Skeletal muscle cell (primary cell): Measurements from ENCODE around the gene UNC5A.
A peak's percentile ranks its signal among the peaks of the same experiment; 100 is the strongest.

Experiments used
- DNase-seq: peaks from one replicate; pipeline ENCODE4 v3.0.0-alpha.2; 2010; ENCODE audit warnings: low read depth
- H3K4me3 ChIP-seq: 2 replicates; pipeline ENCODE4 v1.5.1; 2011; ENCODE audit warnings: low read depth, mild to moderate bottlenecking, control low read depth, low read length, moderate library complexity

Gene UNC5A

DNA sequence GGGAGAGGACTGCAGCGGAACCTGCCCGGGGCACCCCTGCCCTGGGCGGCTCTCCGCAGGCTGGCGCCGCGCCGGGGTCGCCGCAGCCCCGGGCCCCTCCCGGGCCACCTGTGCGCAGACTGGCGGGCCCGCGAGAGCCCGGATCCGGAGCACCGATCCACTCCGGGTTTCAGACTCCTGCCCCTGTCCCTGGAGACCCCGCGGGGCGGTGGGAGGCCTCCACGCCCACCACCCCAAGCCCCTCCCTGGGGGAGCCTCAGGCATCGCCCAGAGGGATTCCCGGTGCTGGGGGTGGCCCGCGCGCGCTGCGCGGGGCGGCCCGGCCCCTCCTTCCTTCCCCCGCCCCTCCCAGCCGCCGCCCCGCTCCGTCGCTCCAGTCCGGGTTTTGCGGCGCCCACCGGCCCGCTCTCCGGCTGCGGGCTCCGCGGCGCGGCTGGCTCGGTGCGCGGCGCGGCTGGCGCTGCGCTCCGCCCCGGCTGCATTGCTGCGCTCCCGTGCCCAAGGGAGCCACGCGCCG is at the start of gene UNC5A:
UNC5A (plus strand) TSS at position 479 of the 517 bp plus-strand sequence. CDS start 192 bp downstream, outside the sequence.
- DNase-seq, result peak; percentile 5
- peak within 1 kb of the TSS; percentile 43 for H3K4me3 ChIP-seq

DNA sequence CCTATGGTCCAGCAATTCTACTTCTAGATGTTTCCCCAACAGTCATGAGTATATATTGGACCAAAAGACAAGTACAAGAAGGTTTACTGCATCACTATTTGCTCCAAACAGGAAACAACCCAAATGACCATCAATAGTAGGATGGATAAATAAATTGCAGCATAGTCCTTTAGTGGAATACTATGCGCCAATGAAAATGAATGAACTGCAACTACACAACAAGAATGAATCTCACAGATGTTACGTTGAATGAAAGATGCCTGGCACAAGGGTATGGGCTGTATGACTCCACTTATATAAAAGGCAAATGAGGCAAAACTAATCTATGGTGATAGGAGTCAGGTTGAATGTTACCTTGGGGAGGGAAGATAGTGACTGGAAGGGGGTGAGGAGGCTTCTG is 48.6 kb upstream of the UNC5A start:
- no peak overlapping the region for H3K4me3 ChIP-seq
- DNase-seq, result no peak

DNA sequence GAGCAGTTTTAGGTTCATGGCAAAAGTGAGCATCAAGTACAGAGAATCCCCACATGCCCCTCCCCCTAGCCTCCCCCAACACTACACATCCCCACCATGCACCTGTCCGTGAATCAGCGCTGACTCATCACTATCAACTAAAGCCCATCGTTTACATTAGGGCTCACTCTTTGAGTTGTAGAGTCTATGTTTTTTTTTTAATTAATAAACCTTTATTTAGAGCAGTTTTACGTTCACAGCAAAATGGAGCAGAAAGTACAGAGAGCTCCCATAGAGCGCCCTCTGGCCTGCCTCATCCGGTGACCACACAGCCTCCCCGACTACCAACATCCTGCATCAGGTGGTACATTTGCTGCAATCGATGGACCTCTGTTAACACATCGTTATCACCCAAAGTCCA is 47.9 kb upstream of the UNC5A start:
- DNase-seq, result no peak
- H3K4me3 ChIP-seq, result no peak overlapping the region

DNA sequence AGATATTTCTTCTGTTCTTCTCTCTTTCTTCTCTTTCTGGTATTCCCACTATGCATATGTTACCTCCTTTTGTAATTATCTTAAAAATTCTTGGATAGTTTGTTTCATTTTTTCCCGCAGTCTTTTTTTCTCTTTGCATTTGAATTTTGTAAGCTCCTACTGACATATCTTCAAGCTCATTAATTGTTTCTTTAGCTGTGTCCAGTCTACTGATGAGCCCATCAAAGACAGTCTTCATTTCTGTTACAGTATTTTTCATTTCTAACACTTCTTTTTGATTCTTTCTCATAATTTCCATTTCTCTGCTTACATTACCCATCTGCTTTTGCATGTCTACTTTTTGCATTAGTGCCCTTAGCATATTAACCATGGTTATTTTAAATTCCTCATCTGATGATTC is 44.7 kb upstream of the UNC5A start:
- H3K4me3 ChIP-seq, result no peak overlapping the region
- DNase-seq, result no peak

DNA sequence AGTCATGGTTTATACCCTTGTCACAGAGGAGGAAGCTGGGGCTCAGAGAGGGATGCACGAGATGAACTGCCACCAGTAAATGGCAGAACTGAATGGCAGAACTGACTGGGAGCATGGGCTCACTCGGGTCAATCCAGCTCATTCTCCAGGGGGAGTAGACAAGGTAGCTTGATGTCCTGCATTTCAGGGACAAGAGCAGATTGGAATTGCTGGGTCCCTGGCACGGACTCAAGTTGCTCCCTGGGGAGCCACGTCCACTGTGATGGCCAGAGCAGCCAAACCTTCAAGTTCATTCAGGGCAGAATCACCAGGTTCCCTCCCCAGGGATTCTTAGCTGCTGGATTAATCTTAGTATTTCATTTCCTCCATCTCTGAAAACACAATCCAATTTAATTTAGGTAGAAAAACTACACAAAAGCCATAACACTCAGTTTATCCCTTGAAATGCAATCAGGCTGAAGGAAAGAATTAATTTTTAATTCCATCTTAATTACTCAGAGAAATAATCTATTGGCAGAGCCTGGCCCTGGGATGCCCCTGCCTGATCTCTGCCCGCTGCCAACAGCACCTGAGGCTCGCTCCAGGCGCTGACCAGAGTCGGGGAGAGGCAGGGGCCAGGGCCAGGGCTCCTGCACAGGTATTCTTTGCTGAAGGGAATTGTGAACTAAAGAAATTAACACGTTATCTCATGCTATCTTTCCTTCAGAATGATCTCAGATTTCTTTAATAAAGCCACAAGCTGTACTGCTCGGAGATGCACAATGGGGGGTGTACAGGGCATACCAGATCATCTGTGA is 42.0 kb upstream of the UNC5A start:
- no peak for DNase-seq
- H3K4me3 ChIP-seq, result no peak overlapping the region

DNA sequence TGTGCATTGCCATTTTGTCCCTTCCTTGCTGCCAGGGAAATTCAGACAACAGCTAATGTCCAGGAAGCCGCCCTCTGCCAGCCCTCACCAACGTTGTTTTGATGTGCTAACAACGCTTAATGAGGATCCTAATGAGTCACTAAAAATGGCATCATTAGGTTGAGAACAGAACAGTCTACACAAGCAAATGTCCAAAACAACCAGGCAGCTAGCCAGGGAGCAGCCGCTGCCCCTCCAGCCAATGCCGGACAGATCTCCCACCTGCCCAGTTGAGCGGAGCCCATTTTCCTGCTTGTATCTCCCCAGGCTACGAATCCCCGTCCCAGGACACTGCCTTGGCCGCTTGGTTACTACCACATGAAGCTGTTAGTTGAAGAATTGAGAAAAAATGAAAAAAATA is 40.4 kb upstream of the UNC5A start:
- no peak for DNase-seq
- H3K4me3 ChIP-seq, result no peak overlapping the region

DNA sequence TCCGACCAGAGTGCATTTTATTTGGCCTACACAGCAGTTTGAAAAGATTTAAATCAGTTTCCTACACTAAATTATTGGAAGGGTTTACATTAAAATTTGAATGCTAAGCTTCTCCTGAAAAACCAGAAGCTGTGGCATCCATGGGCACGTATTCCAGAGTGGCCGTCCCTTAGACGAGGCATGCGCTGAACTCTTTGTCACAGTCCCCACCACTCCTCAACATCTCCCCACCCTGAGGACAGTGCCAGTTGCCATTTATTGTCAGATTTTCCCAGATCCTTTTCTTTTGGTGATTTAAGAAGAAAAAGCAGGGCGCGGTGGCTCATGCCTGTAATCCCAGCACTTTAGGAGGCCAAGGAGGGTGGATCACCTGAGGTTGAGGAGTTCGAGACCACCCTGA is 39.9 kb upstream of the UNC5A start:
- DNase-seq, result no peak
- no peak overlapping the region for H3K4me3 ChIP-seq

DNA sequence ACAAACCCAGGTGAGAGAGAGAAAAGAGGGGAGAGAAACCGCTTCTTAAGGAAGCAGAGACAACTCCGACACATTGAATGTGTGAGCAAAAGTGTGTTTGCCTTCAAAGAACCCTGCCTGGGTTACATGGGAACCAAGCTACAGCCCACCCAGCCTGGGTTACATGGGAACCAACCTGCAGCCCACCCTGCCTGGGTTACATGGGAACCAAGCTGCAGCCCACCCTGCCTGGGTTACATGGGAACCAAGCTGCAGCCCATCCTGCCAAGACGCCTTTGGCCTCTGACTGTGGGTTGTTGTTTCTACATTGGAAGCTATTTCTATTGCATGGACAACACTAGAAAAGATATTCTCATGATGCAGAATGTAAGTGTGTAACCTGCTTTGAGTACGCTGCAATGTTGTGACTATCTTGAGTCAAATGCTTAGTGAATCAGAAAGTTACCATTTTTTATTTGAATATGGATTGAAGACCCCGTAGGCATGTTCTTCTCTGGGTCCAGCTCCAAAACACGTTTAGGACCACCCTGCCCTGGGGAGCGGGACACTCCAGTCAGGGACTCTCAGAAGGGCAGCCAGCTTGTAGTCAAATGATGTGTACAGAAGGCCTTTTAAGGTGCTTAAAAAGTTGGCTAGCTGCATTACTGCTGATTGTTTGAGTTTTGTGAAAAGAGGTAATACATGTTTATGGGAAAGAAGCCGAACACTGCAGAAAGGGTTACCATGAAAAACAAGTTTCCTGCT is 39.1 kb upstream of the UNC5A start:
- no peak overlapping the region for H3K4me3 ChIP-seq
- no peak for DNase-seq

DNA sequence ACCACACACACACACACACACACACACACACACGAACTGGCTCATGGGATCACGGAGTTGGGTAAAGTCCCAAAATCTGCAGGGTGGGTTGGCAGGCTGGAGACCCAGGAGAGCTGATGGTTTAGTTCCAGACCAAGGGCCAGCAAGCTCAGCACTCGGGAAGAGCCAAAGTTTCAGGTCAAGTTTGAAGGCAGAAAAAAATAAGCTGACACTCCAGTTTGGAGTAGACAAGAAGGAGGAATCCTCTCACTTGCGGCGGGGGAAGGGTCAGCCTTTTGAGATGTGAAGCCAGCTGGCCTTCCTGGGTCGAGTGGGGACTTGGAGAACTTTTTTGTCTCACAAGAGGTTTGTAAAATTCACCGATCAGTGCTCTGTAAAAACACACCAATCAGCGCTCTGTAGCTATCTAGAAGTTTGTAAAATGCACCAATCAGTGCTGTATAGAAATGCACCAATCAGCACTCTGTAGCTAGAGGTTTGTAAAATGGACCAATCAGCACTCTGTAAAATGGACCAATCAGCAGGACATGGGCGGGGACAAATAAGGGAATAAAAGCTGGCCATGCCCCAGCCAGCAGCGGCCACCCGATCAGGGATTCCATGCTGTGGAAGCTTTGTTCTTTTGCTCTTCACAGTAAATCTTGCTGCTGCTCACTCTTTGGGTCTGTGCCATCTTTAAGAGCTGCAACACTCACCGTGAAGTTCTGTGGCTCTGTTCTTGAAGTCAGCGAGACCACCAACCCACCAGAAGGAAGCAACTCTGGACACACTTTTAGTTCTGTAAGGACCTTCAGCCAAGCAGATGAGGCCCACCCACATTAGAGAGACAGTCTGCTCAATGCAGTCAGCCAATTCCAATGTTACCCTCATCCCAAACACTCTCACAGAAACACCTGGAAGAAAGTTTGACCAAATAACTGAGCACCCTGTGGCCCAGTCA is 37.8 kb upstream of the UNC5A start:
- no peak overlapping the region for H3K4me3 ChIP-seq
- no peak for DNase-seq

DNA sequence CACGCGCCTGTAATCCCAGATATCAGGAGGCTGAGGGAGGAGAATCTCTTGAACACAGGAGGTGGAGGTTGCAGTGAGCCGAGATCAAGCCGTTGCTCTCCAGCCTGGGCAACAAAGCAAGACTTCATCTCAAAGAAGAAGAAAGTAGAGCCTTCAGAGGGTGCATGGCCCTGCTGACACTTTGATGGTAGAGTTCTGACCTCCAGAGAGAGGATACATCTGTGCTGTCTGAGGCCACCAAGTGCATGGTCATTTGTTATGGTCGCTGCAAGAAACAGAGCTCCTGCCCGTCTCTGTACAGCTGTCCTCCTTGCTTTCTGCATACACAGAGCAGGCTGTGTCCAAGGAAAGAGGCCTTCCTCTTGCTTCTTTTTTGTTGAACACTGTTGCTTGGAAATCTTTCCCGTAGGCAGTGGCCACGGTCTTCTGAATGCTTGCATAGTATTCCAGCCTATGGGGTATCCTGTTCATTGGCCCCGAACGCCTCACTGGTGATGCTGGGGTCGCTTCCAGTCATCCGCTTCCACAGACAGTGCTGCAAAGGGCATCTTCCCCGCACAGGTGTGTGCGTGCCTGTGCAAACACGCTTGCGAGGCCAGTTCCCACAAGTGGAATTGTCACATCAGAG is 36.8 kb upstream of the UNC5A start:
- no peak overlapping the region for H3K4me3 ChIP-seq
- DNase-seq, result no peak

DNA sequence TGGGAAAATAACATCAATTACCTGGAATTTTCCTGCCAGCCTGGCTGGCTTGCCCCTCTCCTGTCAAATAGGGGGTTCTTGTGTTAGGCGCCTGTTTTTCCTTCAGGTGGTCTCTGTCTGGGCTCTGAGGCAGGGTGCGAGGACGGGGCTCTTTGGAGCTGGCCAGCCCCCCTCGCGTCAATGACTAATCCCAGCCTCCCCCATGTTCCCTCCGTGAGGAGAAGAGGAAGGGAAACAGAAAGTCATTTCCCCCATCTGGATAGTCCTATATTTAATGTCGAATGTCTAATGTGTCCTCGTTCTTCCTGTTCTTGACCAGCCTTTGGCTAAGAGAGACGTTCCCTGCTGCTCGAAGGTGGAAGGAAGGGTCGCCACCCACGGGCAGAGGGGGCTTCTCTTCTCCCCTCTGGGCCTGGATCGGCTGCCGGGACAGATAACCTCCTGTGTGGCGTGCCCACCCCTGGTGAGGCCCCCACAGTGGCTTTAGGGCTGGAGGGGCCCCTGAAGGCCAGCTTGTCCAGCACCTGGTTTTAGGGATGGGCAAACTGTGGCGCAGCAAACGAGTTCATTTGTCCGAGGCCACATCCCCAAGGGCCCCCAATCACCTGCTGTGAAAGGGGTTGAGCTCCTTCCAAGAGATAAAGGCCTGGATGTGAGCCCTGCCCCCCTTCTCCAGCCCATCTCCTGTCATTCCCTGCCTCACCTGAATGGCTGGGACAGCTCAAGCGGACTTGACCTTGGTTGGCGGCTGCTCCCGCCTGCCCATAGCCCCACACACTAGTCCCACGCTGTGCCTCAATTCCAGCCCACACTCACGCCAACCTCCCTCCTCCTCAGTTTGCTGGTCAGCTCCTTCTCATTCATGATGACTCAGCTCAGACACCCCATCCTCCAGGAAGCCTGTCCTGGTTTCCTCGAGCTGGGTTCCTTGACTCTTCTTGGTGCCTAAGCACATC is 35.9 kb upstream of the UNC5A start:
- no peak overlapping the region for H3K4me3 ChIP-seq
- no peak for DNase-seq

DNA sequence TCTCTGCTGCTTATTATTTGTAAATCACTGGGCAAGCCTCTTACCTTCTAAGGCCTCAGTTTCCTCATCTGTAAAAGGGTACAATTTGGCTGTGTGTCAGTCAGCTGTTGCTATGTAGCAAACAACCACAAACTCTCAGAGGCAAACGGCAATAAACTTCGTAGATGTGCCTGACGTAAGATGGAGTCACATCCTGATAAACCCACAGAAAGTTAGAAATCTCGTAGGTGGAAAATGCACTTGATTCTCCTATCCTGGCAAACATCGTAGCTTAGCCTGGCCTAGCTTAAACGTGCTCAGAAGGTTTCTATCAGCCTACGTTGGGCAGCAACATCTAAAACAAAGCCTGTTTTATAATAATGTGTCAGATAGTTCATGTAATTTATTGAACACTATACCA is 35.0 kb upstream of the UNC5A start:
- H3K4me3 ChIP-seq, result no peak overlapping the region
- DNase-seq, result no peak

DNA sequence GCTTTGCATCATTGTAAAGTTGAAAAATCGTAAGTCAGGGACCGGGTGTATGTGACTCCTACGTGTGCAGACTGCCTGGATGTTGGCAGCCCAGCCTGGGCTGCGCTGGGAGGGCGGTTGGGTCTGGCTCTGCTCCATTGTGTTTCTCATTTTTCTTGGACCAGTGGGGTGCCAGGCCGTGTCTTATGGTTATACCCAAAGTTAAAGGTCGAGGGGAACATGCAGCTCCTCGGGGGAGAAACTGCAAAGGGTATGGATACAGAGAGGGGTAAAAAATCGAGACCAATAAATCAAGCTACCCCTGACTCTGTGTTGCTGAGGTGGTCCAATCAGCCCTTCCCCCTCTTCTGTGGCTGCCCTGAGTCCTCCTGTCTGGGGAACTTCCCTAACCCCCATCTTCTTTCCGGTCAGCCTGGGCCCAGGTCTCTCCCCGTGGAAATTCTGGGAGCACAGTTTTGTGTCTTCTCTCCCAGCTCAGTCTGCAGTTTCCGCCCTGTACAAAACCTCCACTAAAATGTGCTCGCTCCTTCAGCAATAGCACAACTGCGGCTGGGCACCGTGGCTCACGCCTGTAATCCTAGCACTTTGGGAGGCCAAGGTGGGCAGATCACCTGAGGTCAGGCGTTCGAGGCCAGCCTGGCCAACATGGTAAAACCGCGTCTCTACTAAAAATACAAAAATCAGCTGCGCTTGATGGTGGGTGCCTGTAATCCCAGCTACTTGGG is 34.1 kb upstream of the UNC5A start:
- H3K4me3 ChIP-seq, result no peak overlapping the region
- no peak for DNase-seq

DNA sequence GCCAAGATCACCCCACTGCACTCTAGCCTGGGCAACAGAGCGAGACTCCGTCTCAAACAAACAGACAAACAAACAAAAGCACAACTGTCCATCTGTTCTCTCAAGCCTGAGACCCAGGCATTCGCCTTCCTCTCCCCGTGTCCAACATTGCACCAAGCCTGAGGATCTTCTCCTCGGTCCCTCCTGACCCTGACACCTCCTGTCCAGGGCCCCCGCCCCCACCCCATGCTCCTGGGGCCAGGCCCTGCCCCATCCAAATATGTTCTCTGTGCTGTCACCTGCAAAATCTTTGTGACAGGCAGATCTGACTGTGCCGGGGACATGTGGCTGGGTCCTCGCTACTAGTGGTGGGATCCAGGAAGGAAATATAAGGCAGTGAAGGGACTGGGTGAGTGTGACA is 33.4 kb upstream of the UNC5A start:
- no peak overlapping the region for H3K4me3 ChIP-seq
- DNase-seq, result no peak

DNA sequence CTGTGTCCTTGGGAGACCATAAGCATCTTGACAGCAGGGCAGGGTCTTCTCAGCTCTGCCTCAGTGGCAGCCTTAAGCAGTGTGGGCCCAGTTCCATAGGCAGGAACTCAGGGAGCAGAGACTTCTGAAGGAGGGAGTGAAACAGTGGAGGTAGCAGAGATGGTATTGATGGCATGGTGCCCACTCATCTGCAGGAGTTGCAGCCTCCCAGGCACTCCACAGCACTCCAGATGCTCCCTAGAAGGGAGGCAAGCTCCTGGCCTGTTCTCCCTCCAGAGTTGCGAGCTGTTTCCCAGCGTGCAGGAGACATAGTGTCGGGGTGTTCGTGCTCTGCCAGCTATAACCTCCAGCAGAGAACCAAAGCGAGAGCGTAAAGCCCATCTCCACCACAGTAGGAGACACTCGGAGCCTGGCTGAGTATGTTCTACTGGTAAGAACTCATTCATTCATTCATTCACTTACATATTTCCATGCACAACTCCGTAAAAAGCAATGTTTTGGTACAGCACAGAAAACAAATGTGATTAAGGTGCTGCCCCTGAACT is 31.4 kb upstream of the UNC5A start:
- no peak for DNase-seq
- H3K4me3 ChIP-seq, result no peak overlapping the region

DNA sequence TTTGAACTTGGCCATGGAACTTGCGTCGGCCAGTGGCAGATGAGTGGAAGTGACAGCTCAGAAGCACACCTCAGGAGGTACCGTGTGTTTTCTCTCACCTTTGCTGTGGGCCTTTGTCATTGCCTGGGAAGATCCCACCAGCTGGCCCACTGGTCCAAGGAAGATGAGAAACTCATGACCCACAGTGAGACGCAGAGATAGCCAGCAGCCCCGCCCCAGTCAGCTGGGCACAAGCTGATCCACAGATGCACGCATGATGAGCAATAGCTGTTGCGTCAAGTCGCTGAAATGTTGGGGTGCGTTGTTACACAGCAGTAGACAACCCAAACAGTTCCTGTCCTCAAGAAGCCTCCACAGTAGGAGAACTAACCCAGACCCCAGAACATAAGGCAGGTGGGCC is 30.8 kb upstream of the UNC5A start:
- no peak for DNase-seq
- H3K4me3 ChIP-seq, result no peak overlapping the region
